Upper lobe of right lung (tissue), 1 donor: Measurements from ENCODE around the gene PCK1. TPM values are rescaled to one million over a fixed set of nuclear protein-coding genes. Genes with fewer than 3 reads are reported as not detected.

Experiments
- ATAC-seq: fragments of 200-7000 bp; cut with Tn5 transposase; one replicate; pipeline ENCODE4 v1.9.1; 2020; ENCODE audit warnings: mild to moderate bottlenecking, moderate library complexity
- DNase-seq: peaks from one replicate; pipeline ENCODE4 v3.0.0-alpha.2; 2020
- H3K27ac ChIP-seq: fragments of 200-600 bp; one replicate; pipeline ENCODE4 v1.8.0; 2022
- H3K27me3 ChIP-seq: fragments of 200-600 bp; one replicate; pipeline ENCODE4 v1.8.0; 2022; ENCODE audit warnings: mild to moderate bottlenecking
- H3K36me3 ChIP-seq: fragments of 200-600 bp; one replicate; pipeline ENCODE4 v1.8.0; 2022
- H3K4me1 ChIP-seq: fragments of 200-600 bp; one replicate; pipeline ENCODE4 v1.8.0; 2022
- H3K4me3 ChIP-seq: fragments of 200-600 bp; one replicate; pipeline ENCODE4 v1.8.0; 2022; ENCODE audit warnings: mild to moderate bottlenecking
- H3K9me3 ChIP-seq: fragments of 200-600 bp; one replicate; pipeline ENCODE4 v1.8.0; 2022
- intact Hi-C: fragments of 100-400 bp; cut with DNase I; formaldehyde crosslinking; loops from one replicate; pipeline ENCODE4 v1.11.0; 2022
- total RNA-seq: library from RNA; stranded (reverse); fragmentation: NEBNext Ultra II Directional; extraction: Animal tissue kit (Norgen Biotek cat#: 25700); gene quantifications from one replicate; pipeline ENCODE4 v1.2.1, GENCODE V29; 2021
- TF ChIP-seq, protein P1 (sequence below): fragments of 200-600 bp; IDR thresholded peaks from one replicate; pipeline ENCODE4 v1.8.0; 2022; ENCODE audit warnings: antibody characterized with exemption
- donor health status: DM: no; HTN: yes; CAD: no; lungs with severe emphysema.

The PCK1 gene
- total RNA-seq, 1 donor from 2014 or later = 4.7 TPM

DNA sequence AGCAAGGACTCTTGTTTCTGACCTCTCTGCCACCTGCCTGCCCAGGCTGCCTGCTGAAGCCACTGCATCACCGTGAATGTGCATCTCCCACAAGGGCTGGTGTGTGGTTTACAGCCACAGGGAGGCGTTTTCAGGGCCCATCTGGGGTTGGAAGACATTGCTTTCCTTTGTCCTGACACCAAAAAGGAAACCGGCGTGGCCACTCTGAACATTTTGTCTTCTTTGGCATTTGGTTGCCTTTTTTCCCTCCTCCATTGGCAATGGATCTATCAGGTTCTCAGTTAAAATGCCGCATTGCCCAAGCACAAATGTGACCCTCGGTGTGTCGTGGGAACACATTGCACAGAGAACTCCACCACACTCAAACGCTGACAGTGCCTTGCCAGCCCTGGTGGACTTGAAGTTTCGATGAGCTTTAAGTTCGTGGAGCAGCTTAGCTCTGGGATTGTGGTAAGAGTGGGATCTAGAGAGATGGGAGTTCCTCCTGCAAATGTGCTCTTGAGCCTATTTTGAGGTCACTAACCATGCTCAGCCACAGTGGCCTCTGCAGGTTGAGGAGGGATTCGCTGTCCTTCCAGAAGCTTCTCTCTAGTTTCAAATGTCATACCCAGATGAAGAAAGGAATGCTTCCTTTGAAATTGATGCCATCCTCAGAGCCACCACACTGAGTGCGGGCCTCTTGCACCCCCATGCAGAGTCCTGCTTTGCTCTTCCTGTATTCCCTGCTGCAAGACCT is 14.8 kb upstream of the PCK1 start:
- DNase-seq = no peak
- H3K27me3 ChIP-seq = no peaks in the 10 kb centered on the region
- ATAC-seq = no peak
- TF ChIP-seq, protein P1, sequence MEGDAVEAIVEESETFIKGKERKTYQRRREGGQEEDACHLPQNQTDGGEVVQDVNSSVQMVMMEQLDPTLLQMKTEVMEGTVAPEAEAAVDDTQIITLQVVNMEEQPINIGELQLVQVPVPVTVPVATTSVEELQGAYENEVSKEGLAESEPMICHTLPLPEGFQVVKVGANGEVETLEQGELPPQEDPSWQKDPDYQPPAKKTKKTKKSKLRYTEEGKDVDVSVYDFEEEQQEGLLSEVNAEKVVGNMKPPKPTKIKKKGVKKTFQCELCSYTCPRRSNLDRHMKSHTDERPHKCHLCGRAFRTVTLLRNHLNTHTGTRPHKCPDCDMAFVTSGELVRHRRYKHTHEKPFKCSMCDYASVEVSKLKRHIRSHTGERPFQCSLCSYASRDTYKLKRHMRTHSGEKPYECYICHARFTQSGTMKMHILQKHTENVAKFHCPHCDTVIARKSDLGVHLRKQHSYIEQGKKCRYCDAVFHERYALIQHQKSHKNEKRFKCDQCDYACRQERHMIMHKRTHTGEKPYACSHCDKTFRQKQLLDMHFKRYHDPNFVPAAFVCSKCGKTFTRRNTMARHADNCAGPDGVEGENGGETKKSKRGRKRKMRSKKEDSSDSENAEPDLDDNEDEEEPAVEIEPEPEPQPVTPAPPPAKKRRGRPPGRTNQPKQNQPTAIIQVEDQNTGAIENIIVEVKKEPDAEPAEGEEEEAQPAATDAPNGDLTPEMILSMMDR = no peak
- H3K4me1 ChIP-seq = peaks cover 3% of the 10 kb centered on the region
- no peak overlapping the region for H3K4me3 ChIP-seq
- H3K27ac ChIP-seq = peak overlapping the region; percentile 63
- no peaks in the 10 kb centered on the region for H3K9me3 ChIP-seq
- intact Hi-C loops = no loop called here
- H3K36me3 ChIP-seq = no peaks in the 10 kb centered on the region

DNA sequence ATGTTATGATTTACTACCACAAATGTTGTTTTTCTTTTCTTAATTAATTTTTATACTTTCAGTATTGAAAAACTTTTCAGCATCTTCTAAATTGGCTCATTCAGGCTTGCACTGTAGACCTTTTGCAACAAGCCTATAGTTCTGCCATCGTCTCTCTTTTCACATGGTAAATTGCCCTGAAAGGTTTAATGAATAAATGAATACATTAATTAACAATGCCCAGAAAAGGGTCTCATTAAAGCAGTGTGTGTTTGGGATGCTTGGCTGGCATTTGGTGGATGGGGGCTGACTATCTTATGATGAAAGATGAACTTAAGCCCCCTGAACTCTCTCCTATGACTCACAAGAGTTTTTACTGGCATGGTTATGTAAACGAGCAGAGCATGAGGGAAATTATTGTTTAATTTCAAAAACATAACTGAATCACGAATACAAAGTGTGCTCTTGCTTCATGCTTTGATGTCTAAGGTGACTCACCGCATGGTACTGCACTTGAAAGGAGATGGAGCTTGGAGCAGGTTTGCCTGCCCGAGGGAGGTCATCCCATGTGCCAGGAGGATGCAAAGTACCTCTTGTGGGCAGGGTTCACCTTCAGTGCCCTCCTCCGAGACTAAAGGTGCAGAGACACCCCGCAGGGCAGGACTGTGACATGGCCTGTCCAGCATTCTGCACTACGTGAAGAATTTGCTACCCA is 13.8 kb upstream of the PCK1 start:
- DNase-seq (no peak), ATAC-seq (peak; percentile 50)
- TF ChIP-seq, protein P1 = no peak
- no peaks in the 10 kb centered on the region for H3K9me3 ChIP-seq
- peaks cover 3% of the 10 kb centered on the region for H3K4me1 ChIP-seq
- H3K4me3 ChIP-seq = no peak overlapping the region
- no peaks in the 10 kb centered on the region for H3K27me3 ChIP-seq
- no peaks in the 10 kb centered on the region for H3K36me3 ChIP-seq
- intact Hi-C loops = no loop called here
- H3K27ac ChIP-seq = no peak overlapping the region

DNA sequence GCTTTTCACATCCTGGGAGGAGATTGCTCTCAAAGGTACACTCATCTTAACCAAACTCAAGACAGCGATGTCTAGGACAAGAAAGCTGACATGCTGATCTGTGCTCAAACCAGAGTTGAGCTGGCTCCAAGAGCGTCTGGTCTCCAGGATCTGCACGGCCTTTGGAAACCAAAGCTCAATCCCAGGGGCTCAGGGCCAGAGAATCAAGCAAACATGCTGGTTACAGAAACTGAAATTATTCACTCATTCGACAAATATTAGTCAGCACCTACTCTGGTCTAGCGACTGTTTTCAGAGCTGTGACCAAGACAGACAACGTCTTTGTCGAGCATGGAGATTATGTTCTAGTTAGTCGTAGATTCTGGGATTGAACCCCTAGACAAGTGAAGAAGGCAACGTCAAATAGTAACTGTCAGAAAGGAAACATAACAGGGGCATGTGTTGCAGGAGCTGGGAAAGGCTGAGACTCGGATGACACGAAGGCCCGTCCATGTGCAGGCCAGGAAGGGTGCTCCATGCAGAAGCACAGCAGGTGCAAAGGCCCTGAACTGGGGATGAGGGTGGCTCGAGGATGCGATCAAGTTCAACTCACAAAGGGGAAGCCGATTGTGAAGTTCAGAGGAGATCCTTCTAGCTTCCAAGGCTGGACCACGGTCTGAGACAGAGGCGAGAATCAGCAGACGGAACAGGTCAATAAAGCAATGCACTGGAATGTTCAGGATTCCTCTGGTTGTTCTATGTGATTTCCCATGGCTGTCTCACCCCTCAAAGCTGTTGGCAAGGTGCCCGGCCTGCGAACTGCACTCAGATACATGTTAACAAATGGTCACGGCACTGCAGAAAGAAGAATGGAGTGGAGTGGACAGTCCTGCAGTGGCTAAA is 12.5 kb upstream of the PCK1 start:
- Histone ChIP-seq H3K27ac (no peak overlapping the region), H3K36me3 (no peaks in the 10 kb centered on the region), H3K9me3 (no peaks in the 10 kb centered on the region), H3K27me3 (no peaks in the 10 kb centered on the region), H3K4me3 (no peak overlapping the region), H3K4me1 (peaks cover 3% of the 10 kb centered on the region)
- ATAC-seq = no peak
- TF ChIP-seq, protein P1 = no peak
- DNase-seq = no peak
- intact Hi-C loops = no loop called here

DNA sequence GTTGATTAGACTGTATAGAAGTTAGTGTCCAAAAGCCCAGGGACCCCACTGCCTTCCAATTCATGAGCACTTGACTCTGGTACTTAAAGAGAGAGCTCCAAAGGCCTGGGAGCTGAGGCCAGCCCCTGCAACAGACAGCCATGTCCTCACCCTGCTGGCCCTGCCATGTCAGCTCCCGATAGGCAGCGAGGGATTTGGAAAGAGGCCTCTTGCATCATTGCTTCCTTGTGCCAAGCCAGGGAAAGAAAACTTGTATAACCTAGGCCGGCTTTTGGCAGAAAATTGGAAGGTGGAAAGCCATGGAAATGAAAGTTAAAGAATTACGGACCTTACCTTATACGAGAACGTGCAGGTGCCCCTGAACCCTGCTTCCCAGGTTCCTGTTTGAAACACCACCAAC is 8.4 kb upstream of the PCK1 start:
- H3K4me1 ChIP-seq = no peaks in the 10 kb centered on the region
- H3K27ac ChIP-seq = no peak overlapping the region
- peaks cover 6% of the 10 kb centered on the region for H3K27me3 ChIP-seq
- H3K36me3 ChIP-seq = no peaks in the 10 kb centered on the region
- ATAC-seq (no peak), DNase-seq (no peak)
- intact Hi-C loops = no loop called here
- TF ChIP-seq, protein P1 = no peak
- no peaks in the 10 kb centered on the region for H3K9me3 ChIP-seq
- H3K4me3 ChIP-seq = no peak overlapping the region

DNA sequence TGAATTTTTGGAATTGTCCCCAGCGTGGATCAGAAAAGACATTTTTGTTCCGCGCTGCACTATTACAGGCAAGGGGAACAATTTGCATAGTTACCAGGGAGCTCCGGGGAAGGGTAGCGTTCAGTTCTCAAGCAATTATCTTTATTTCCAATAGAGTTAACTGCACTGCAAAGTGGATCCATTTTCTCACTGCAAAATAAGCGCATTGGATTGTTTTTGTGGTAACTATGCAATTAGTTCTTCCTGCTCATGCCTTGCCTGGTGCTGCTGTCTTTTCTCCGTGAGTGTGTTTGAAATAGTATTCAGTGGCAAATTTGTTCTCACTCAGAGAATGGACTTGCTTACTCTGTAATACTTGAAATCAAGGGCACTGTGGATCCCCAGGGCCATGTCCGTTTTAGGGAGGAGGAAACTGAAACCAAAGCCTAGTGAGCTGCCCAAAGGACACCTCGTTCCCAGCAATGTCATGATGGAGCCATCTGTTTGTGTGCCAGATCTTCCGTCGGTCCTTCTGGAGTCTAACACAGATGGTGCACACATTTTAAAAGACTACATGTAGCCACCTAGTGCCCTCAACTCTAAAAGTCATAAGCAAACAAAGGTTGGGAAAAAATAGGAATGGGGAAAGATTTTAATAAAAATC is 7.4 kb upstream of the PCK1 start:
- Histone ChIP-seq H3K9me3 (no peaks in the 10 kb centered on the region), H3K27ac (no peak overlapping the region), H3K4me3 (no peak overlapping the region), H3K36me3 (no peaks in the 10 kb centered on the region), H3K27me3 (peaks cover 16% of the 10 kb centered on the region), H3K4me1 (no peaks in the 10 kb centered on the region)
- DNase-seq (no peak), ATAC-seq (no peak)
- TF ChIP-seq, protein P1 = no peak
- intact Hi-C loops = no loop called here
